IMR-90 (cell line): Measurements from ENCODE around the gene FARSB. TPM values are rescaled to one million over a fixed set of nuclear protein-coding genes. Genes with fewer than 3 reads are reported as not detected.

Source experiments
- ATAC-seq: fragments of 200-7000 bp; cut with Tn5 transposase; 2 replicates; pipeline ENCODE4 v1.9.1; 2020; ENCODE audit warnings: low read depth, mild to moderate bottlenecking, moderate library complexity
- BruUV-seq: library from RNA; stranded (reverse); fragments of 400-500 nt; replicated peaks from 2 replicates; lab custom pipeline; 2021; lab: Mats Ljungman, UMichigan
- CTCF ChIA-PET: fragments of 300-600 bp; formaldehyde crosslinking; extraction: SDS; loops from one replicate; lab custom pipeline; 2021; ENCODE audit warnings: antibody characterized with exemption; lab: Yijun Ruan, JAX
- POLR2A ChIA-PET: fragments of 300-600 bp; sonication (Branson Sonifier 250); formaldehyde crosslinking; loops from one replicate; lab custom pipeline; 2022; ENCODE audit warnings: antibody characterized with exemption; ENCODE audit not compliant: unreplicated experiment; lab: Charles Lee
- DNase-seq: peaks from one replicate; pipeline ENCODE4 v3.0.0; 2013
- H2AFZ ChIP-seq: replicated peaks from 2 replicates; pipeline ENCODE3; 2013; ENCODE audit warnings: low read length, mild to moderate bottlenecking; ENCODE audit not compliant: poor library complexity
- H2AK5ac ChIP-seq: 2 replicates; pipeline ENCODE4 v1.6.1; 2013; ENCODE audit warnings: low read depth, low read length, inconsistent platforms
- H2AK9ac ChIP-seq: replicated peaks from 2 replicates; pipeline ENCODE3; 2013; ENCODE audit warnings: mild to moderate bottlenecking, low read depth, low read length, moderate library complexity; ENCODE audit not compliant: poor library complexity
- H2BK120ac ChIP-seq: 2 replicates; pipeline ENCODE4 v1.6.1; 2013; ENCODE audit warnings: low read depth, low read length, inconsistent platforms
- H2BK15ac ChIP-seq: 3 replicates; pipeline ENCODE4 v1.6.1; 2013; ENCODE audit warnings: low read depth, low read length, inconsistent platforms
- H2BK20ac ChIP-seq: 2 replicates; pipeline ENCODE4 v1.6.1; 2013; ENCODE audit warnings: low read depth, mild to moderate bottlenecking, inconsistent platforms, low read length, moderate library complexity
- H2BK5ac ChIP-seq: 2 replicates; pipeline ENCODE4 v1.6.1; 2013; ENCODE audit warnings: mild to moderate bottlenecking, low read depth, low read length, inconsistent platforms; ENCODE audit not compliant: poor library complexity, severe bottlenecking
- H3K14ac ChIP-seq: replicated peaks from 2 replicates; pipeline ENCODE4 v1.6.1; 2013; ENCODE audit warnings: low read depth, low read length, inconsistent platforms
- H3K18ac ChIP-seq: 2 replicates; pipeline ENCODE4 v1.6.1; 2013; ENCODE audit warnings: low read depth, low read length, control low read depth
- H3K23ac ChIP-seq: 2 replicates; pipeline ENCODE4 v1.6.1; 2013; ENCODE audit warnings: low read depth, low read length, inconsistent platforms
- H3K27ac ChIP-seq: 2 replicates; pipeline ENCODE4 v1.5.1; 2013; ENCODE audit warnings: mild to moderate bottlenecking, control low read depth, low read length; ENCODE audit not compliant: insufficient read depth
- H3K27me3 ChIP-seq: 2 replicates; pipeline ENCODE4 v1.6.1; 2013; ENCODE audit warnings: low read length; ENCODE audit not compliant: control insufficient read depth, insufficient read depth
- H3K36me3 ChIP-seq: 2 replicates; pipeline ENCODE4 v1.6.1; 2013; ENCODE audit warnings: low read length, mixed read lengths; ENCODE audit not compliant: control insufficient read depth, insufficient read depth
- H3K4ac ChIP-seq: 2 replicates; pipeline ENCODE4 v1.6.1; 2013; ENCODE audit warnings: low read depth, low read length, inconsistent platforms
- H3K4me1 ChIP-seq: 2 replicates; pipeline ENCODE4 v1.6.1; 2013; ENCODE audit warnings: low read length, mixed read lengths; ENCODE audit not compliant: control insufficient read depth, insufficient read depth
- H3K4me2 ChIP-seq: 2 replicates; pipeline ENCODE4 v1.6.1; 2013; ENCODE audit warnings: low read depth, mild to moderate bottlenecking, control low read depth, low read length, moderate library complexity
- H3K4me3 ChIP-seq: 2 replicates; pipeline ENCODE4 v1.5.1; 2013; ENCODE audit warnings: low read depth, mild to moderate bottlenecking, control low read depth, low read length, moderate library complexity; ENCODE audit not compliant: insufficient read depth
- H3K56ac ChIP-seq: 2 replicates; pipeline ENCODE4 v1.6.1; 2013; ENCODE audit warnings: low read length, inconsistent platforms; ENCODE audit not compliant: insufficient read depth; ENCODE audit errors: extremely low read depth
- H3K79me1 ChIP-seq, 2 experiments: 2 replicates each; pipeline ENCODE4 v1.6.1; 2013; ENCODE audit warnings: low read length in 2 of 2, inconsistent platforms in 1 of 2, low read depth in 1 of 2
- H3K9ac ChIP-seq: 2 replicates; pipeline ENCODE4 v1.6.1; 2013; ENCODE audit warnings: low read depth, low read length, control low read depth
- H3K9me1 ChIP-seq: 2 replicates; pipeline ENCODE4 v1.6.1; 2013; ENCODE audit warnings: low read length, inconsistent platforms; ENCODE audit not compliant: insufficient read depth
- H3K9me3 ChIP-seq: 2 replicates; pipeline ENCODE4 v1.6.1; 2013; ENCODE audit warnings: low read length; ENCODE audit not compliant: control insufficient read depth, insufficient read depth
- H4K20me1 ChIP-seq: 2 replicates; pipeline ENCODE4 v1.6.1; 2013; ENCODE audit warnings: low read length, inconsistent platforms; ENCODE audit not compliant: insufficient read depth
- H4K5ac ChIP-seq: 2 replicates; pipeline ENCODE4 v1.6.1; 2013; ENCODE audit warnings: mild to moderate bottlenecking, low read depth, low read length, control low read depth
- H4K8ac ChIP-seq, 2 experiments: 2 replicates each; pipeline ENCODE4 v1.6.1; 2013; ENCODE audit warnings: low read depth in 2 of 2, low read length in 2 of 2, control low read depth in 1 of 2, inconsistent platforms in 1 of 2
- H4K91ac ChIP-seq: 2 replicates; pipeline ENCODE4 v1.6.1; 2013; ENCODE audit warnings: low read depth, low read length, inconsistent platforms; ENCODE audit not compliant: insufficient read depth
- CEBPB ChIP-seq: IDR thresholded peaks from 2 replicates; pipeline ENCODE4 v1.6.1; 2012; ENCODE audit warnings: low read depth, low read length, improper control_type of control experiment
- FOS ChIP-seq: fragments of 150-350 bp; IDR thresholded peaks from 2 replicates; pipeline ENCODE4 v1.6.1; 2016; ENCODE audit warnings: low read depth, low read length
- MXI1 ChIP-seq: IDR thresholded peaks from 2 replicates; pipeline ENCODE4 v1.6.1; 2012; ENCODE audit warnings: low read depth, mild to moderate bottlenecking, low read length, moderate library complexity, borderline replicate concordance
- NFE2L2 ChIP-seq: fragments of 150-350 bp; IDR thresholded peaks from 2 replicates; pipeline ENCODE4 v1.6.1; 2016; ENCODE audit warnings: low read depth, mild to moderate bottlenecking, low read length
- RAD21 ChIP-seq: IDR thresholded peaks from 2 replicates; pipeline ENCODE4 v1.6.1; 2012; ENCODE audit warnings: low read length, improper control_type of control experiment
- USF2 ChIP-seq: fragments of 150-350 bp; IDR thresholded peaks from 2 replicates; pipeline ENCODE4 v1.6.1; 2017; ENCODE audit warnings: mild to moderate bottlenecking, antibody characterized with exemption, low read length, low read depth
- WGBS, 2 experiments: methylation state at CpG; one replicate each; pipeline versions ENCODE4 v1.1.5 to v1.1.7; 2013; ENCODE audit warnings: missing lambda C conversion rate in 2 of 2; ENCODE audit not compliant: insufficient read length in 1 of 2; ENCODE audit errors: extremely low coverage in 2 of 2; 5-methylcytosine and 5-hydroxymethylcytosine counted together
- dilution Hi-C: fragments of 300-500 bp; cut with HindIII; formaldehyde crosslinking; loops from one replicate; pipeline ENCODE4 v1.14.3; 2018; ENCODE audit warnings: low sequenced_read_pairs; ENCODE audit not compliant: unreplicated experiment
- in situ Hi-C: fragments of 300-500 bp; cut with MboI; formaldehyde crosslinking; loops from 3 replicates; pipeline ENCODE4 v1.14.3; 2019; ENCODE audit warnings: low sequenced_read_pairs, inconsistent platforms, mixed read lengths
- intact Hi-C: fragments of 100-400 bp; cut with micrococcal nuclease; formaldehyde crosslinking; loops from 2 replicates; pipeline ENCODE4 v1.10.0; 2022
- polyA plus RNA-seq, 3 experiments: library from polyadenylated mRNA; depleted of rRNA; stranded (reverse); fragments of >200 nt; gene quantifications; 2 replicates each; pipeline ENCODE4 v1.2.3, GENCODE V29; 2012; ENCODE audit warnings: low replicate concordance in 1 of 3
- total RNA-seq: library from RNA; depleted of rRNA; stranded (reverse); fragments of >200 nt; gene quantifications from 2 replicates; pipeline ENCODE4 v1.2.3, GENCODE V29; 2012

Gene FARSB
- total and polyA plus RNA-seq, 2 of the 4 experiments (the other 2 are of a cell fraction) = 21.1 to 32.5 TPM

- no peak overlapping the region for H4K91ac ChIP-seq
- WGBS, 2 experiments = no CpG with 5 or more reads among the region's 1 CpG
- no peaks in the 10 kb centered on the region for H3K9me3 ChIP-seq
- ChIA-PET POLR2A (no interaction called here), CTCF (interaction anchor here (0.7 kb wide), 1 partner anchor 210 kb away, joined by 3 read pairs; no protein-coding TSS in a partner anchor)
- H3K27me3 ChIP-seq = no peaks in the 10 kb centered on the region
- H3K14ac ChIP-seq = no peak overlapping the region
- no peak for ATAC-seq
- H3K56ac ChIP-seq = no peak overlapping the region
- H3K27ac ChIP-seq = no peak overlapping the region
- no peak overlapping the region for H3K4me3 ChIP-seq
- H4K20me1 ChIP-seq = no peaks in the 10 kb centered on the region
- DNase-seq = no peak
- H3K79me1 ChIP-seq = peaks cover 0 to 8% of the 10 kb centered on the region in 2 experiments; a peak in 1 of 4 replicates
- H2BK15ac ChIP-seq = no peak overlapping the region
- H3K9me1 ChIP-seq = no peaks in the 10 kb centered on the region; the same call in 1 of the 2 replicates
- no peak overlapping the region for H2BK20ac ChIP-seq
- dilution Hi-C loops = no loop called here
- H2BK120ac ChIP-seq = no peak overlapping the region
- no peak overlapping the region for H3K23ac ChIP-seq
- no peak overlapping the region for H4K5ac ChIP-seq
- TF ChIP-seq NFE2L2 = no peak
- TF ChIP-seq RAD21 = no peak
- no peak for TF ChIP-seq MXI1
- no peak for TF ChIP-seq CEBPB
- TF ChIP-seq USF2 = no peak
- no peak for TF ChIP-seq FOS
- intact Hi-C loops = no loop called here
- no peak overlapping the region for H3K9ac ChIP-seq
- no peak overlapping the region for H2AFZ ChIP-seq
- no peak overlapping the region for H3K18ac ChIP-seq
- H2BK5ac ChIP-seq = no peak overlapping the region
- no peak overlapping the region for H2AK9ac ChIP-seq
- peaks cover 21% of the 10 kb centered on the region for H3K36me3 ChIP-seq
- H2AK5ac ChIP-seq = no peak overlapping the region
- H3K4me2 ChIP-seq = no peak overlapping the region
- no peaks in the 10 kb centered on the region for H3K4me1 ChIP-seq
- no TSS peak for BruUV-seq
- in situ Hi-C loops = no loop called here
- H3K4ac ChIP-seq = no peak overlapping the region
- no peak overlapping the region for H4K8ac ChIP-seq
Measured at GRCh38 chr2:222635295-222635694, 20.6 kb downstream of the FARSB start.
